HG03064 (cell line): Measurements from ENCODE around the gene CLASRP.
A peak's percentile ranks its signal among the peaks of the same experiment; 100 is the strongest.

Experiments
- ATAC-seq: cut with Tn5 transposase; IDR thresholded peaks from one replicate; pipeline ENCODE4 v1.9.1; 2021; ENCODE audit warnings: low read depth; ENCODE audit not compliant: unreplicated experiment

Gene CLASRP

DNA sequence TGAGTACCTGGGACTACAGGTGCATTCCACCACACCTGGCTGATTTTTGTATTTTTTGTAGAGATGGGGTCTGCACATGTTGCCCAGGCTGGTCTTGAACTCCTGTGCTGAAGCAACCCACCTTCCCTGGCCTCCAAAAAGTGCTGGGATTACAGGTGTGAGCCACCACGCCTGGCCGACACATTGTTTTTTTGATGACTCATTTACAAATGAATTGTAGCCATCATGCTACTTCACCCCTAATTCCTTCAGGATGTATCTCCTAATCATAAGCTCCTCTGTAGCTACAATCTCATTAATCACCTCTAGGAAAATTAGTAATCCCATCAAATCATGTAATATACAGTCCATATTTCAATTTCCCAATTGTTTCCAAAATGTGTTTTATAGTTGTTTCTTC lies 19.7 kb upstream of the CLASRP start:
- ATAC-seq = no peak

DNA sequence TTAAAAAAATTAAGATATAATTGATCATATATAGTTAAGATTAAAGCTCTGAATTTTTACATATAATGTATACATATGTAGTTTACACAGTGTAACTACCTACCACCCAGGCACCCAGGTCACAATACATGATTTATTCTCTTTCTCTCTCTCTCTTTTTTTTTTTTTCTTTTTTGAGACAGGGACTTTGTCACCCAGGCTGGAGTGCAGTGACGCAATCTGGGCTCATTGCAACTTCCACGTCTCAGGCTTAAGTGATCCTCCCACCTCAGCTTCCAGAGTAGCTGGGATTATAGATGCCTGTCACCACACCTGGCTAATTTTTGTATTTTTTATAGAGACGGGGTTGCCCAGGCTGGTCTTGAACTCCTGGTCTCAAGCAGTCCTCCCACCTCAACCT lies 18.8 kb upstream of the CLASRP start:
- ATAC-seq = no peak

DNA sequence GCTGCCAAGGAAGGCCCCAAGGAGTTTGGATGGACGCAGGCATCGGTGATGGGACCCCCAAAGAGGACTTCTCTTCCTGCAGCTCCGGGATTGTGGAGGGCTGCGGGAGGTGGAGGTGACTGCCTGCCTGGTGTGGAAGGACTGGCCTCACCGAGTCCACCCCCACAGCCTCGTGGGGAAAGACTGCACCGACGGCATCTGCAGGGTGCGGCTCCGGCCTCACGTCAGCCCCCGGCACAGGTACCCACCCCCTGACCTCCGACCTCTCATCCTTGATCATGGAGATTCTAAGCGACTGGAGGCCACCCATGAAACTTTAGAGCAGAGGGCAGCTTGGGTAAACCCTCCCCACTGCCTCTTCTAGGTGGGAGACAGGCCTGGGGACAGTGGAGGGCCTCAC lies 16.9 kb upstream of the CLASRP start:
- ATAC-seq = no peak

DNA sequence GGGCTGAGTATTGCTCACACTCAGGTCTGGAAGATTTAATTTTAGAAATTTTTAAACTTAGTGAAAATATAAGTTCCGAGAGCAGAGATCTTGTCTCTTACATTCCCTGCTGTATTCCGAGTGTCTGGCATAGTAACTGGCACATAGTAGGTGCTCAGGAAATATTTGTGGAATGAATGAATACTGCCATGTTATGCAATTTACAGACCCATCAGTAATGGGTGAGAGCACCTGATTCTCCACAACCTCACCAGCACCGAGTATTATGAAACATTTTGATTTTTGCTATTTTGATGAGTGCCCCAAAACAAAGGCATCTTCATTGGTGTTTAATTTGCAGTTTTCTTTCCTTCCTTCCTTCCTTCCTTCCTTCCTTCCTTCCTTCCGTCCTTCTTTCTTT lies 15.8 kb upstream of the CLASRP start:
- no peak for ATAC-seq

DNA sequence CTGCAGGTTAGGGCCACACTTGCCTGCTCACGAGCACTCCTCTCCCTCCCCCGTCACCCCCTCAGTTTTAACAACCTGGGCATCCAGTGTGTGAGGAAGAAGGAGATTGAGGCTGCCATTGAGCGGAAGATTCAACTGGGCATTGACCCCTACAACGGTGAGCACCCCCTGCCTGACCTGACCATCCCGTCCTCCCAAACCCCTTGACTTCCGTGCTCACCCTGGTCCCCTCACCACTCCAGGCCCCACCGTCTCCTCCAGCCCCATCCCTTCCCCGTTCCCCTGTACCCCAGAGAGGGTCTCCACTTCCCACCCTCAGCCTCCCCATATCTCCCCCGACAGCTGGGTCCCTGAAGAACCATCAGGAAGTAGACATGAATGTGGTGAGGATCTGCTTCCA lies 13.6 kb upstream of the CLASRP start:
- no peak for ATAC-seq

DNA sequence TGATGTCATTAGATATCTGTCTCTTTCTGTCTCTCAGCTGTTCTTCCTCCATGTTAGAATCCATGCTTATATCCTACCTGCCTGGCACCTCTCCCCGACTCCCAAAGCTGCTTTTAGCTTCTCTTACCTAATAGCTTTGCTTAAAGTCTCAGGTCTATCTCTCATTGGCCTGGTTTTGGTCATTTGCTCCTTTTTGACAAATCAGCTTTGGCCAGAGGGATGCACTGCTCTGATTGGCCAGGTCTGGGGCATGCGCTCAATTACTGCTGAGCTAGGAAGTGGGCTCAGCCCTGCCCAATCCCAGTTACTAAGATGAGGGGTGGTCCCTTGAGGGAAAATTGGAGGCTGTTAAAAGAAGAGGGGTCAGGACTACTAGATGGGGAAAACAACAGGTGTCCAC lies 11.5 kb upstream of the CLASRP start:
- ATAC-seq = no peak

DNA sequence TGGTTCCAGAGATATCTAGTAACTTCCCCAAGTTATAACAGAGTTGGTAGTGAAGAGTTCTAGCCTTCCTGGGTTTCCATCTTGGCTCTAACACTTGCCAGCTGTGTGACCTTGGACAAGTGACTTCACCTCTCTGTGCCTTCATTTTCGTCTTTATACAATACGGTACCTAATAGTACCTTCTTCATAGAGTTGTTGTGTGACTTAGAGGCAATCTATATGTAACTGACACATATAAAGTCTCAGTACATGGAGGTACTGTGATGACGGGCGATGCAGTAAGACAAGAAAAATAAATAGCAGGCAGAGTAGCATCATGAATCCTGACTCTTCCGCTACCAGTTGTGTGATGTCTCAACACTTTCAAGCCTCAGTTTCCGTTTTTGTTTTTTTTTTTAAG lies 8.0 kb upstream of the CLASRP start:
- no peak for ATAC-seq

DNA sequence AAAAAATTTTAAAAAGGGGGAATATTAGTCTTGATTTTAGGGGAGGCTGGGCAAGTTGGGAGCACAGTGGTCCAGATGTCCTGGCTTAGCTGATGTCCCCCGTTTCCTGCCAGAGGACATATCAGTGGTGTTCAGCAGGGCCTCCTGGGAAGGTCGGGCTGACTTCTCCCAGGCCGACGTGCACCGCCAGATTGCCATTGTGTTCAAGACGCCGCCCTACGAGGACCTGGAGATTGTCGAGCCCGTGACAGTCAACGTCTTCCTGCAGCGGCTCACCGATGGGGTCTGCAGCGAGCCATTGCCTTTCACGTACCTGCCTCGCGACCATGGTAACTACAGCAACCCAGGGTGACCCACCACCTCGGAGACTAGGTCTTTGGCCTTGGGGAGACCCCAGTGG lies 6.4 kb upstream of the CLASRP start:
- no peak for ATAC-seq

DNA sequence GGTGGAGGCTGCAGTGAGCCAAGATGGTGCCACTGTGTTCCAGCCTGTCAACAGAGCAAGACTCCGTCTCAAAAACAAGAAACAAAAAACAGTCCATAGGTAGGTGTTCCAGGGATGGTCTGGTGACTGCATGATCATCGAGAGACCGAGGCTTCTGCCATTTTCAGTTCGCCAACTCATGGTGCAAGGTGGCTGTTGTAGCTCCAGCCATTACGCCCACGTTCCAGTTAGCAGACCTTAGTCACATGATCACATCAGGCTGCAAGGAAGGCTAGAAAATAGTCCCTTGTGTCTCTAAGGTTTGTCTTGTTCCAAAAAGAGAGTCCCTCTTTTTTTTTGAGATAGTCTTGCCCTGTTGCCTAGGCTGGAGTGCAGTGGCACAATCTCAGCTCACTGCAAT lies 3.1 kb upstream of the CLASRP start:
- ATAC-seq = no peak

DNA sequence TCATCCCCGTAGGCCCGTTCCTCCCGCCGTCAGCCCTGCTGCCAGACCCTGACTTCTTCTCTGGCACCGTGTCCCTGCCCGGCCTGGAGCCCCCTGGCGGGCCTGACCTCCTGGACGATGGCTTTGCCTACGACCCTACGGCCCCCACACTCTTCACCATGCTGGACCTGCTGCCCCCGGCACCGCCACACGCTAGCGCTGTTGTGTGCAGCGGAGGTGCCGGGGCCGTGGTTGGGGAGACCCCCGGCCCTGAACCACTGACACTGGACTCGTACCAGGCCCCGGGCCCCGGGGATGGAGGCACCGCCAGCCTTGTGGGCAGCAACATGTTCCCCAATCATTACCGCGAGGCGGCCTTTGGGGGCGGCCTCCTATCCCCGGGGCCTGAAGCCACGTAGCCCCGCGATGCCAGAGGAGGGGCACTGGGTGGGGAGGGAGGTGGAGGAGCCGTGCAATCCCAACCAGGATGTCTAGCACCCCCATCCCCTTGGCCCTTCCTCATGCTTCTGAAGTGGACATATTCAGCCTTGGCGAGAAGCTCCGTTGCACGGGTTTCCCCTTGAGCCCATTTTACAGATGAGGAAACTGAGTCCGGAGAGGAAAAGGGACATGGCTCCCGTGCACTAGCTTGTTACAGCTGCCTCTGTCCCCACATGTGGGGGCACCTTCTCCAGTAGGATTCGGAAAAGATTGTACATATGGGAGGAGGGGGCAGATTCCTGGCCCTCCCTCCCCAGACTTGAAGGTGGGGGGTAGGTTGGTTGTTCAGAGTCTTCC lies 1.3 kb upstream of the CLASRP start:
- no peak for ATAC-seq

DNA sequence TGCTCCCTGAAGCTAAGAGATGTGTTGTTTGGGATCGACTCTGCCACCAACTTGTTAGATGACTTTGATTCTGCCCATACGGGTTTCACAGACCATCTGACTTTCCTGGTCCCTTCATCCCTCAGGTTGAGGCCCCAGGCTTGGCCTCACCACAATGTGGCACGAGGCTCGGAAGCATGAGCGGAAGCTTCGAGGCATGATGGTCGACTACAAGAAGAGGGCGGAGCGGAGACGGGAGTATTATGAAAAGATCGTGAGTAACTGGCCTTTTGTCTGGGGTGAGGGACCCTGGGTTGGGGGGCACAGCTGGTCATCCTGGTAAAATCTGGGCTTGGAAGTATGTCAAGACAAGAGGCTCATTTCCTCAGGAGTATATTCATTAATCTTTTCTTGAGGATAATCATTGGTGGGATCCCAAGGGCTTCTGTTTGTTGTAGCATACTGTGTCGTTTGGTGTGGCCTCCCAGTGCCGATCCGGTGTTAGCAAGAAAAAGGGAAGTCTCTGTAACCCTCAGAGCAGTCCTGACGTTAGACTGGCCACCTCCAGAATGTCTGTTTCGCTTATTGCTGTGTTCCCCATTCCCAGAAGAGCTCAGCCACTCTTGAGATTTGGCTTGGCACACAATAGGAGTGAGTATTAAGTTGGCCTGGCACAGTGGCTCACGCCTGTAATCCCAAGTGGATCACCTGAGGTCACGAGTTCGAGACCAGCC lies 1.4 kb downstream of the CLASRP start:
- no peak for ATAC-seq

DNA sequence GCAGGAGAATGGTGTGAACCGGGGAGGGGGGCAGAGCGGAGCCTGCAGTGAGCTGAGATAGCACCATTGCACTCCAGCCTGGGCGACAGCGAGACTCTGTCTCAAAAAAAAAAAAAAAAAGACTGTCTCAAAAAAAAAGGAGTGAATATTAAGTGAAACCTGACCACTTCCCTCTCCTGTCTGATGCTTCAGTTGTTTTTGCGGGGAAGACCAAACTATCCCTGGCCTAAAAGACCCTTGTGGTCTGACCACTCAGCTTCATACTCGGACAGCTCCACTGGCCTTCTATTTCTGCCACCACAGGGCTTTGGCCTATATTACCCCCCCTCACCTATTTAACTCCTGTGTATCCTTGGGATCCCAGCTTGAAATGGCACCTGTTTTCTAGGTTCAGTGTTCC lies 2.3 kb downstream of the CLASRP start:
- ATAC-seq = no peak

DNA sequence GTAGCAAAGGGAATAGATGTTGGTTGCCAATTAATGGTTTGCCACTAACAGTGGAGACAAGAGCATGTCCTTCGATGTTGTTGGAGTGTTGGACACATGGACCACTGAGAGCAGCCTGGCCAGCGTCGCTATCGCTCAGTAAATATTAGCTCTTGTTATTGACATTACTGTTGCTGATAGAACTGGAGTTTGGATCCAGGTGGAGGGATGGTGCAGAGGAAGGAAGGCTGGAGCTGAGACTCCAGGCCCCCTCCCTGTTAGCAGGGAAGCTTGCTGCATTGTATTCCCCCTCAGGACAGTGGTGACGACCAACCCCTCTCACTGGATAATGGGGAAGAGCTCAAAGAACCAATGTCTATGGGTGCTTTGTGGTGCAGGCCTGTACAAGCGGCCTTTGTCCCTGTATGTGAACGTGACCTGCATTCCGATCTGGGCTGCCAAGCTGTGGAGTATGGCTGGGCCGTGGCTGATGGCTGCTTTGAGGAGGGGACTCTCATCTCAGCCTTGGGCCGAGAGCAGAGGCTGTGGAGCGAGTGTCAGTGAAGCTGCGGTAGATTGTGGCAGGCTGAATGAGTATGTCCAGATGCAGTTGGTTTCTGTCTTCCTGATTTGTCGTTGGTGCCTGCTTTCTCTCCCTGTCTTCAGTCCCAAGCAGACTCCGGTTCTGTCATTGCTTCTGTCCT lies 7.0 kb downstream of the CLASRP start:
- no peak for ATAC-seq

DNA sequence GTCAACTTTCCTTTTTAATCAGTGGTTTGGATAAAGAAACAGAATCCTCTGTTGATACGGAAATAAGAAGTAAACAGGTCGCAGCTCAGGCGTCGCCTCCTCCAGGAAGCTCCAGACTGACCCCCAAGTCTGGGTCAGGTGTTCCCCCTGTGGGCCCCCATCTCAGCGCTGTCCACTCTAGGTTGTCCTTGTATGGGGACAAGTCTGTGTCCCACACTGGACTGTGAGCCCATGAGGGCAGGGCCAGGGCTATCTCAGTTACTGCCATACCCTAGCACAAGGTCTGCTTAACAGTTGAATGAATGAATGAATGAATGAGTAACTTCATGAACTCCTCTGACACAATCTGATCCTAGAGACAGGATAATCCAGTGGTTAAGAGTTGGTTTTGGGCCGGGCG lies 7.5 kb downstream of the CLASRP start:
- no peak for ATAC-seq

DNA sequence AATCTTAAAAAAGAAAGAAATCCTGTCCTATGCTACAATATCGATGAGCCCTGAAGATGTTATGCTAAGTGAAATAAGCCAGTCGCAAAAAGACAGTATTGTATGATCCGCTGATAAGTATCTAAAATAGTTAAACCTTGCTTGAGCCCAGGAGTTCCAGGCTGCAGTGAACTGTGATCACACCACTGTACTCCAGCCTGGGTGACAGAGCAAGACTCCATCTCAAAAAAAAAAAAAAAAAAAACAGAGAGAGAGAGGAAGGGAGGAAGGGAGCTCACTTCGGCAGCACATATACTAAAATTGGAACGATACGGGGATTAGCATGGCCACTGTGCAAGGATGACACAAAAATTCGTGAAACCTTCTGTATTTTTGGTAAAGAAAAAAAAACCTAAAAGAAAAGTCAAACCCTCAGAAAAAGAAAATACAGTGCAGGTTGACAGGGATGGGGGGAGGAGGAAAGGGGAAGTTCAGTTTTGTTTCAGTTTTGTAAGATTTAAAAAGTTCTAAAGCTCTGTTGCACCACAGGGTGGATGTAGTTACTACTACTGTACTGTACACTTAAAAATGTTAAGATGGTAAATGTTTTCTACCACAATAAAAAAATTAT lies 8.4 kb downstream of the CLASRP start:
- ATAC-seq = peak; percentile 60

DNA sequence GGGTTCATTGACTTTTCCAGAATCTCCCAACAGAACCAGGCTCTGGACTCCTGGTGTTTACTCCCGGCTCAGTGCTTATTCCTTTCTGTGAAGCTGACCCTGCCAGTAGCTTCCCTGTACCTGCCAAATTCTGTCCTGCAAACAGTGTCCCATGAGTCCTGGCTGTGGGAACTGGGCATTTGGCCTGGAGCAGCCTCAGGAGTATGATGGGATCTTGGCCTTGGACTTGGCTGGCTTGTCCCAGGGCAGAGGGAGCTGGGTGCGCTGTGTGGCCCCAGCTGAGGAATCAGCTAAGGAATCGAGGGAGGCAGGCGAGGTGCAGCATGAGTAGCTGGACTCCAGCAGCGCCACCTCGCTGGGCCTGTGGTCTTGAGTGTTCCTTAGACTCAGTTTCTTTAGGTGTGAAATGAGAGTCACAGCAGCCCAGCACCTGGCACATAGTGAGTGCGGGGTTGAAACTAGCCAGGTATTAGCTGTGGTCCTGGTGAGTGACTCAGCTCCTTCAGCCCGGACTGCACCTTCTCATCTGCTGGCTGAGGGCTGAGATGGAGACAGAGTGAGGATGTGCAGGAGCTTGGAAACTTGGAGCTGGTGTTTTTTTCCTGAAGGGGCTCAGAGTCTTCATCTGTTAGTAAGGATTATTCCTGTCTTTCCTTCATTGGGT lies 10.4 kb downstream of the CLASRP start:
- ATAC-seq = no peak

DNA sequence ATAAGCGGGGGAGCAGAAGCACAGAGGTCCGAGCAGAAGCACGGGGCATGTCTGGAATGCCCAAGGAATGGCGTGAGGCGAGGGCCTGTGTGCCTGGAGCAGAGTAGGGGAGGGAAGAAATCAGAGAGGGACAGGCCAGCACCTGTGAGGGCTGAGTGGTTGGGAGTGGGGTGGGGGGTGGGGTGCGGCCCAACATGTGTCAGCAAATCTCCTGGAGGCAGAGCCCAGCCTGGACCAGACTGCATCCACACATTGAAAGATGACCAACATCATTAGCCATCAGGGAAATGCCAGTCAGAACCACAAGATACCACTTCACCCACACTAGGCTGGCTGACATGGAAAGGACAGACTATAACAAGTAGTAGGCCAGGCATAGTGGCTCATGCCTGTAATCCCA lies 11.2 kb downstream of the CLASRP start:
- ATAC-seq = no peak

DNA sequence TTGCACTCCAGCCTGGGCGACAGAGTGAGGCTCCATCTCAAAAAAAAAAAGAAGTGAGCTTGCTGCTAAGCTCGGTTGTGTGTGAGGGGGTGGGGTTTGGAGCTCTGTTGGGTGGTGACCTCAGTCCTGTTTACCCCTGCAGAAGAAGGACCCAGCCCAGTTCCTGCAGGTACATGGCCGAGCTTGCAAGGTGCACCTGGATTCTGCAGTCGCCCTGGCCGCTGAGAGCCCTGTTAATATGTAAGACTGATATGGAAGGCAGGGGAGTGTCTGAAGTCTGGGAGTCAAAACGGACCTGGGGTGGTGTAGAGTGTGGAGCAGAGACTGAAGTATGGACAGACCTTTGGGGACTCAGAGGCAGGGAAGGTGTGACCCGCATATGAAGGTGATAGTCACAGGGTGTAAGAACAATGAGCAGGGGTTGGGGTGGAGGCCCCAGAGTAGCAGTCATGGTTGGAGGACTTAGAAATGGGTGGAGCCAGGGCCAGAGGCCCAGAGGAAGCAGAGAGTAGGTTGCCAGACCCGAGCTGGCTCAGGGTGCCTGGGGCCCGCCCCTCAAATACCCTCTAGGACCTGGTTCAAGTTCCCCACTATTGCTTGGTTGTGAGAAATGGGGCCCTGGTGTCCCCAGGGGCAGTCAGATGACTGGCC lies 13.2 kb downstream of the CLASRP start:
- ATAC-seq = no peak

DNA sequence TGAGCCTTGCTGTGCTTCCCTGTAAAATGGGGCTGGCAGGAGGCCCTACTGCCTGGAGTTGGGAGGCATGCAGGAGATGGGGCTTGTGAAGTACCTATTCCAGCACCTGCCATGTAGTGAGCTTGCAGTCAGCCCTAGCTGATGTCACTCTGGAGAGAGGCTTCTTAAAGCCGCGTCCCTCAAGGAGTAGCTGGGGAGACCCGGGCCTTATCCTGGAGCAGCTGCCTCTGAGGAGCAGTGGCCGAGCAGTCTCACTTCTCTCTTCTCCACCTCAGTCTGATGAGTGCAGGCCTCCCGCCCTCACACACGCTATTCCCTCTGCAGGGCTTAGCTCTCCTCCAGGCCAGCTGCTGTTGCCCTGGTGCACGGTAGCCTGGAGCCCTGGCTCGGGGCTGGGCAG lies 18.0 kb downstream of the CLASRP start:
- ATAC-seq = no peak

DNA sequence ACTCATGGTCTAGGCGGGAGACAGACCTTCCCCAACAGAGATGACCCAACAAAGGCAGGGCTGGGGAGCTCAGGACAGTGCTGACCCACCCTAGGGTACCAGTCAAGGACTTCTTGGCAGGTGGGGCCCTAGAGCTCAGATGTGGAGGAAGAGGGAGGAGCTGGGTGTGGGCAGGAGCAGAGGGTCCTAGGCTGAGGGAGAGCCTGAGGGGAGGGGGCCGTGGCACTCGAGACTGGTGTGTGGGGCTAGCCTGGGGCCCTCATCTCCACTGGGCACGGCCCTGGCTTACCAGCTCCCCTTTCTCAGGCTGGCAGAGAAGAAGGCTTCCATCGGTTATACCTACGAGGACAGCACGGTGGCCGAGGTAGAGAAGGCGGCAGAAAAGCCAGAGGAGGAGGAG lies 18.6 kb downstream of the CLASRP start:
- ATAC-seq = no peak
